HG03280 (cell line): ENCODE measurements around the gene RAD18.

ENCODE experiments used
- ATAC-seq: cut with Tn5 transposase; IDR thresholded peaks from one replicate; pipeline ENCODE4 v1.9.1; 2021; ENCODE audit warnings: mild to moderate bottlenecking, moderate library complexity; ENCODE audit not compliant: unreplicated experiment

Gene RAD18

DNA sequence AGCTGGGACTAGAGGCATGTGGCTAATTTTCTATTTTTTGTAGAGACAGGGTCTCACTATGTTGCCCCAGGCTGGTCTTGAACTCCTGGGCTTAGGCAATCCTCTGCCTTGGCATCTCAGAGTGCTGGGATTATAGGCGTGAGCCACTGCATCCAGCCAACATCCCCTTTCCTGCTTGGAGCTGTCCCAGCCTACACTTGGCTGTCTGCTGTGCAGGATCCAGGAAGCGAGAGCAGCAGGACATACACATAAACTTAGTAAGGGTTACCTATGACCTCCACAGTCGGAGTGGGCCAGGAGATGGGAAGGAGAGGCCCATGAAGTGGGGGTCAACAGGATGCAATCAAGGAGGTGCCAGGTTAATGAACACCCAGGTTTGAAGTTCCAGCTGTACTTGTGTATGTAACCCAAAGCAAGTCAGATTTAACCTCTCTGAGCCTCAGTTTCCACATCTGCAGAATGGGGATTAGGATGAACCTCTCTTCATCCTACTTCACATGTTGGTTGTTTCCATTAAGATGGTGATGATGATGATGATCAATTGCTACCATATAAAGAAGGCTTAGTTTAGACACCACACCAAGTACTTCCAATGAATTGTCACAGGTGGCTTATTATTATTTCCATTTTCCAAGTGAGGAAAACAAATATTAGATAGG lies 124.4 kb downstream of the RAD18 start:
- ATAC-seq, result no peak

DNA sequence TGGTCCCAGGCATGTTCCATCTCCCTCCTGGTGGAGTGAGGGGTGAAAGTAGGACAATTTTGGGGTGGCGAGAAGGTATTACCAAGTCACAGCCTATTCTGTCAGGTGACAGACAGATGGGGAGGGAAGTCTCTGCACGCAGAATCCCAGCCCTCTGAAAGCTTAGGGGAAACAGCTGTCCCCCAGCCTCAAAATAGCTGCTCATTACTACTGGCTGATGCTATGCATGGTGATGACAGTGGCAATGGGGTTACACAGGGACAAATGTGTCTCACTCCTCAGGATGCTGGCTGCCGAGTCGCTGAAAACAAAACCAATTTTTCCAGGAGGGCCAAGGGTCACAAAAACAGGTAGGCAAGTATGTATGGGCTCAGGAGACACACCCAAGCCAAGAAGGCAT lies 125.0 kb downstream of the RAD18 start:
- ATAC-seq, result no peak

DNA sequence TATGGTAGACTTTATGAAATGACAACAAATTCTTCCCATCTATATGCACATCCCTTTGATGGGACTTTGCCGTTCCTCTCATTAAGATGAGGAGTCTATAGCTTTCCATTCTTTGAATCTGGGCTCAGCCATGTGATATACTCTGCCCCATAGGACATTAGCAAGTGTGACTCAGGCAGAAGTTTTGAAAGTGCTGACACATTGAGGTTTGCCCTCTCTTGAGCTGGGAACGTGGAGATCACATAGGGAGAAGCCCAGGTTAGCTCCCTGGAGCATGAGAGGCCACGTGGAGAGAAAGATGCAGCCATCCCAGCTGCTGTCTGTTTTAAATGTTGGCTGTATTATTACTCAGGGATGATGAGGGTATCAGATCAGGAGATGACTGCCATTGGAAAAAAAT lies 126.1 kb downstream of the RAD18 start:
- no peak for ATAC-seq

DNA sequence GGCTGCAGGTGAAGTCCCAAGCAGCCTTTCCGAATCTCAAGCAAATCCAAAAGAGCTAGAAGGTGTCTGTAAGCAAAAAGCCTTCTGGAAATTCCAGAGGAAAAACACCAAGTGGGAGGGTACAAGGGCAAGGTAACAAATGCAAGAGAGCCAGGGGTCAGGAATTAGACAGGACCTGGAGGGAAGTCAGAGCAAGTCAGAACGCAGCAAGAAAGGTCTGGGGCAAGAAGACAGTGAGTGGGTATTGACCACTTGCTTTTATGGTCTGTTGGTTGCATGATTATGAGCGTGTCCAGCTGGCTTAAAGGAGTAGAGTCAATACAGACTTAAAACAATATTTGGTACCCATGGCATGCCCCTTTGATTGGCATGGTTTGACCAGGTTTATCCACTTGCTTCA lies 127.2 kb downstream of the RAD18 start:
- no peak for ATAC-seq

DNA sequence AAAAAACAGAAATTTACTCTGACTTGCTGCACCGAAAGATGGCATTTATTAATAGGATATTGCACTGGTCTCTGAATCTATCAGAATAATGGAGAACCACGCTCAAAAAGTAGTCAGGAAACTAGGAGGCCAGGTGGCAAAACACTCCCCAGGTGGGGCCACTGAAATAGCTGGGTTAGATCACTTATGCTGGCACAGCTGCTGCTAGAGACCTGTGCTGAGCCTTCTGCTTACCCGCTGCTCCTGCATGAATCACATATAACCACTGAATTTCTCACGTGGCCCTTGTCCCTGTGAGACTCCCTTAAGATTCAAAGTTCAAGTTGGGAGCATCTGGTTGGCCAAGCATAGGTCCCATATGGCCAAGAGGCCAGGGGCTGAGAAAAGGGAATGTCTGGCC lies 127.9 kb downstream of the RAD18 start:
- ATAC-seq, result no peak

DNA sequence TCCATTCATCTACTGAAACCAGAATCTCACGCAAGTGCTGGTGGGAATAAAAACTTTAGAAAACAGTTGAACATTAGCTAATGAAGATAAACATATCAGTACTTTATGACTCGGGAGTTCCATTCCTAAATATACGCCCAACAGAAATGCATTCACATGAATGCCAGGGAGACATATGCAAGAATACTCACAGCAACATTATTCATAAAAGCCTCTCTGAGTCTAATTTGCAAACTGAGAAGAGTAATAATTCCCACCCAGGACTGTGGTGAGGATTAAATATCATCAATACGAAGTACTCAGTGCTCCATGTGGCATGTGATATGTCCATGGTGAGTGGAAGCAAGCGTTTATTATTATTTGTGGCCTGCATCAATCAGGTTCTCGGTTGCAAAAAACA lies 128.3 kb downstream of the RAD18 start:
- no peak for ATAC-seq

DNA sequence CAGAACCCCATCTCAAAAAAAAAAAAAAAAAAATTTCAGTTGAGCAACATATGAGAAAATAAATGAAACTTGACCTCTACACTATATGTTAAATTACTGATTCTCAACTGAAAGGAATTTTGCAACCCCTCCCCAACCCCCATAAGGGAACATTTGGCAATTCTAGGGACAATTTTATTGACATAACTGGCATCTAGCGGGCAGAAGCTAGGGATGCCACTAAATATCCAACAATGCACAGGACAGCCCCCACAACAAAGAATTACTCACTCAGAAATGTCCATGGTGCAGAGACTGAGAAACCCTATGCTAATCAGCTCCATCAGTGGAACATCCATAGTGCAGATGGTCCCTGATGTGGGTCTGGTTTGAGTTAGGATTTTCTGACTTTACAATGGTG lies 135.6 kb downstream of the RAD18 start:
- ATAC-seq, result no peak
